Endothelial cell (in vitro differentiated cells): Measurements from ENCODE around the gene PHLDA1. TPM values are rescaled to one million over a fixed set of nuclear protein-coding genes. Genes with fewer than 3 reads are reported as not detected.
A peak's percentile ranks its signal among the peaks of the same experiment; 100 is the strongest.

ENCODE experiments used
- DNase-seq: peaks from one replicate; pipeline ENCODE4 v3.0.0; 2021; ENCODE audit warnings: low spot score
- H3K27ac Mint-ChIP-seq: one replicate; pipeline ENCODE4 v1.8.0; 2021; ENCODE audit warnings: mixed read lengths, inconsistent platforms; ENCODE audit not compliant: unreplicated experiment
- H3K27me3 Mint-ChIP-seq: one replicate; pipeline ENCODE4 v1.8.0; 2021; ENCODE audit warnings: mild to moderate bottlenecking, moderate library complexity, mixed read lengths, inconsistent platforms; ENCODE audit not compliant: unreplicated experiment
- H3K36me3 Mint-ChIP-seq: one replicate; pipeline ENCODE4 v1.8.0; 2021; ENCODE audit warnings: mild to moderate bottlenecking, low read depth, mixed read lengths, inconsistent platforms; ENCODE audit not compliant: unreplicated experiment
- H3K4me1 Mint-ChIP-seq: one replicate; pipeline ENCODE4 v1.8.0; 2021; ENCODE audit warnings: mild to moderate bottlenecking, mixed read lengths, inconsistent platforms; ENCODE audit not compliant: unreplicated experiment
- H3K4me3 Mint-ChIP-seq: one replicate; pipeline ENCODE4 v1.8.0; 2021; ENCODE audit warnings: mild to moderate bottlenecking, mixed read lengths, inconsistent platforms; ENCODE audit not compliant: unreplicated experiment
- H3K9me3 Mint-ChIP-seq: one replicate; pipeline ENCODE4 v1.8.0; 2021; ENCODE audit warnings: mixed read lengths, inconsistent platforms; ENCODE audit not compliant: unreplicated experiment
- total RNA-seq: library from RNA; stranded (reverse); fragmentation: NEBNext Ultra II Directional; extraction: Animal tissue kit (Norgen Biotek cat#: 25700); gene quantifications from one replicate; pipeline ENCODE4 v1.2.1, GENCODE V29; 2021; ENCODE audit not compliant: unreplicated experiment
- TF ChIP-seq, protein P1 (sequence below): fragments of 200-600 bp; sonication (generic); IDR thresholded peaks from one replicate; pipeline ENCODE4 v1.5.0; 2021; ENCODE audit warnings: antibody characterized with exemption; ENCODE audit not compliant: unreplicated experiment

Gene PHLDA1
- total RNA-seq, 1 donor from 2014 or later: 50.3 TPM

DNA sequence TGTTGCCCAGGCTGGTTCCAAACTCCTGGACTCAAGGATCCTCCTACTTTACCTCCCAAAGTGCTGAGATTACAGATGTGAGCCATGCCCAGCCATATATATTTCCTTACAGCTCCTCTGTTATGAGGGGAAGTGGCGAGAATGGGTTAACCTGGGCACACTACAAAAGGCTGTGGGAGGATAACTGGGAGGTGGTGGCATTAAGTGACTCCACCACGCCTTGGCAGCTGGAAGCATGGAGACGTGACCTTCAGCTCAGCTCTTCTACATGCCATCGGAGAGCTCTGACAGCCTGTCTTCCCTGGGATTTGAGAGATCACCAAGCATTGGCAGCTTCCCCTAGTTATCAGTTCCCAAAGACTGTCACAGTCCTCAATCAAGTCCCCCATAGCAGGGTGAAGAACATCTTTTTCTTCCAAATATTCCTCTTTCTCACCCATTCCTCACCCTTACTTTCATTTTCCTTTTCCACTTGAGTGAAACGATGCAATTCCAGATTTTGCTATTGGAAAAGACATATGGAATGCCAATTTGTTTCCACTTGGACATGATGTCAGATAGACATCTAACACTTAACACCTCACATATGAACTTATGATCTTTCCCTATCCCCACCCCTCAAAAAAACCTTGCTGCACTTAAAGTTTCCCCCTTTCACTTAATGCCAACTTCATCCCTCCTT lies 48.5 kb downstream of the PHLDA1 start:
- H3K36me3 Mint-ChIP-seq: no peaks in the 10 kb centered on the region
- H3K9me3 Mint-ChIP-seq: no peaks in the 10 kb centered on the region
- DNase-seq: no peak
- peaks cover 28% of the 10 kb centered on the region for H3K4me1 Mint-ChIP-seq
- no peak overlapping the region for H3K4me3 Mint-ChIP-seq
- H3K27me3 Mint-ChIP-seq: peaks cover 2% of the 10 kb centered on the region
- TF ChIP-seq, protein P1, sequence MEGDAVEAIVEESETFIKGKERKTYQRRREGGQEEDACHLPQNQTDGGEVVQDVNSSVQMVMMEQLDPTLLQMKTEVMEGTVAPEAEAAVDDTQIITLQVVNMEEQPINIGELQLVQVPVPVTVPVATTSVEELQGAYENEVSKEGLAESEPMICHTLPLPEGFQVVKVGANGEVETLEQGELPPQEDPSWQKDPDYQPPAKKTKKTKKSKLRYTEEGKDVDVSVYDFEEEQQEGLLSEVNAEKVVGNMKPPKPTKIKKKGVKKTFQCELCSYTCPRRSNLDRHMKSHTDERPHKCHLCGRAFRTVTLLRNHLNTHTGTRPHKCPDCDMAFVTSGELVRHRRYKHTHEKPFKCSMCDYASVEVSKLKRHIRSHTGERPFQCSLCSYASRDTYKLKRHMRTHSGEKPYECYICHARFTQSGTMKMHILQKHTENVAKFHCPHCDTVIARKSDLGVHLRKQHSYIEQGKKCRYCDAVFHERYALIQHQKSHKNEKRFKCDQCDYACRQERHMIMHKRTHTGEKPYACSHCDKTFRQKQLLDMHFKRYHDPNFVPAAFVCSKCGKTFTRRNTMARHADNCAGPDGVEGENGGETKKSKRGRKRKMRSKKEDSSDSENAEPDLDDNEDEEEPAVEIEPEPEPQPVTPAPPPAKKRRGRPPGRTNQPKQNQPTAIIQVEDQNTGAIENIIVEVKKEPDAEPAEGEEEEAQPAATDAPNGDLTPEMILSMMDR: no peak
- peak overlapping the region; percentile 19 for H3K27ac Mint-ChIP-seq

DNA sequence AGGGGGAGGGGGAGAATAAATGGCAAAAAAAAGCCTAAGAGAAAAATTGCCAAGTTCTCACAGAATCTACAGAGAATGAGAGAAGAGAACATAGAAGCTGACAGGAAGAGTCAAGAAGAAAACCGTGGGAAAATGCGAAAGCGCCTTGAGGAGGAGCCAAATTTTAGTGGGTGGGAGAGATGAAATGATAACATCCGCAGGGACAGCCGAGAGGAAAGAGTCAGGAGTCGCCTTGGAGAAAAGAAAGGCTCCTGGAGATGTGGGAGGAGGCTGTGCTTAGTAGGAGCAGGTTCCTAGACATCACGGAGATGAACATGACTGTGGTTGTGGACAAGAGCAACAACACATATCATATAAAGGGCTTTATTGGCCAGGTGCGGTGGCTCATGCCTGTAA lies 49.4 kb downstream of the PHLDA1 start:
- H3K27me3 Mint-ChIP-seq: peaks cover 2% of the 10 kb centered on the region
- TF ChIP-seq, protein P1: no peak
- DNase-seq: no peak
- no peaks in the 10 kb centered on the region for H3K36me3 Mint-ChIP-seq
- H3K4me1 Mint-ChIP-seq: peaks cover 34% of the 10 kb centered on the region
- H3K4me3 Mint-ChIP-seq: no peak overlapping the region
- H3K27ac Mint-ChIP-seq: peak overlapping the region; percentile 82
- no peaks in the 10 kb centered on the region for H3K9me3 Mint-ChIP-seq

- H3K36me3 Mint-ChIP-seq: no peaks in the 10 kb centered on the region
- H3K27ac Mint-ChIP-seq: peak overlapping the region; percentile 91
- H3K4me3 Mint-ChIP-seq: no peak overlapping the region
- no peaks in the 10 kb centered on the region for H3K9me3 Mint-ChIP-seq
- H3K27me3 Mint-ChIP-seq: peaks cover 2% of the 10 kb centered on the region
- H3K4me1 Mint-ChIP-seq: peaks cover 34% of the 10 kb centered on the region
- TF ChIP-seq, protein P1: no peak
- DNase-seq: no peak
Observed at GRCh38 chr12:75981247-75982168, 50.1 kb downstream of the PHLDA1 start.

DNA sequence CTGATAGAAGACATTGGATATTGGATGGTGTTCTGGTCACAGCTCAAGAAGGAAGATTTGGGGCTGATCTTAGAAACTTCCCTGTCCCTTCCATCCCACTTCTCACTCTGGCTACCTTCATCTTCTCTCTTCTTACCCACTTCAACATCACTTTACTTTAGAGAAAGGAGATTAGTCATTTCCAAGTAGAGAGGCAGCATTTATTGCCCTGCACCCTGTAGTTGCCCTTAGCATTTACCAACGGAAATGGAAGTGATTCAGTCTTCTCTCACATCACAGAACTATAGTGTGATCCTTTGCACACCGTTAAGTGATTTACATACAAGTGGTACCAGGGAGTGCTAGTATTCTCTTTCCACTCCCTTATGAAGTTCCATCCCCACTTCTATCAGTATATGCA lies 52.4 kb downstream of the PHLDA1 start:
- Mint-ChIP-seq H3K4me1 (peaks cover 46% of the 10 kb centered on the region), H3K27me3 (peaks cover 2% of the 10 kb centered on the region), H3K4me3 (no peak overlapping the region), H3K9me3 (no peaks in the 10 kb centered on the region), H3K27ac (peak overlapping the region; percentile 70), H3K36me3 (no peaks in the 10 kb centered on the region)
- TF ChIP-seq, protein P1: no peak
- DNase-seq: no peak

DNA sequence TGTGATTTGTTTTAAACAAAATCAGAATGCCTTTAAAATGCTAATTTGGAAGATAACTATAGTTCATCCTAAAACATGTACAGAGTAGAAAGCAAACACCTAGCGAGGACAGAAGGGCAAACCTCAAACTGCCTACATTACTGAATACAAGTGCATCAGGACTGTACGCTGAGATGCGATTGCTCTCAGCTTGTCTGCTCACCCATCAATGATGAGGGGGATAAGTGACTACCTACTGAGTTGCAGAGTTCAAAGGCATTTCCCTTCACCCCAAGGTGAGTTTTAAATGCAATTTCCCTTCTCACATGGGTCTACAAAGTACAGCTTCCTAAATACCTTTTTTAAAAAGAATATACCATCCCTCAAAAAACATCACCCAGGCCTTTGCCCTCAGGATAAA lies 52.9 kb downstream of the PHLDA1 start:
- TF ChIP-seq, protein P1: no peak
- peaks cover 2% of the 10 kb centered on the region for H3K27me3 Mint-ChIP-seq
- no peaks in the 10 kb centered on the region for H3K36me3 Mint-ChIP-seq
- DNase-seq: no peak
- H3K4me3 Mint-ChIP-seq: no peak overlapping the region
- peak overlapping the region; percentile 95 for H3K27ac Mint-ChIP-seq
- peaks cover 46% of the 10 kb centered on the region for H3K4me1 Mint-ChIP-seq
- H3K9me3 Mint-ChIP-seq: no peaks in the 10 kb centered on the region
